GM18502 (cell line): ENCODE results near the gene ZBTB7C.

Experiments used
- ATAC-seq: cut with Tn5 transposase; IDR thresholded peaks from one replicate; pipeline ENCODE4 v1.9.1; 2021; ENCODE audit warnings: mild to moderate bottlenecking; ENCODE audit not compliant: unreplicated experiment, poor library complexity

The ZBTB7C gene

DNA sequence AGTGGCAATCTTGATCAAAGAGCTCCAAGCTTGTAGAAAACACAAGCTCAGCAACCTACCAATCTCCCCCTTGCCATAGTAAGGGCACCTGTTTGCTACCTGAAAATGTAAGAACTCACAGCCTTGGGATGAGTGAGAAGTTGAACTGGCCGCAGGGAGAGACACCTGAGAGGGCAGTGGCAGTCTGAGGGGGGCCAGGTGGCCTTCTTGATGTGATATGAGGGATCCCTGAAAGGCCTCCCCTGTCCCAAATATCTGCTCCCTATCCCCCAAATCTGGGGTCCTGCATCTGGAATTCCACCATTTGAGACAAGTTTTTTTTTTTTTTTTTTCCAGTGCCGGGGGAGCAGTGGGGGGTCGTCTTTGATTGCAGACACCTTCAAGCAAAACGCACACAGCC is 248.6 kb downstream of the ZBTB7C start:
- no peak for ATAC-seq

- no peak for ATAC-seq
These were observed 249.4 kb downstream of the ZBTB7C start for GRCh38 chr18:48159816-48160215.

DNA sequence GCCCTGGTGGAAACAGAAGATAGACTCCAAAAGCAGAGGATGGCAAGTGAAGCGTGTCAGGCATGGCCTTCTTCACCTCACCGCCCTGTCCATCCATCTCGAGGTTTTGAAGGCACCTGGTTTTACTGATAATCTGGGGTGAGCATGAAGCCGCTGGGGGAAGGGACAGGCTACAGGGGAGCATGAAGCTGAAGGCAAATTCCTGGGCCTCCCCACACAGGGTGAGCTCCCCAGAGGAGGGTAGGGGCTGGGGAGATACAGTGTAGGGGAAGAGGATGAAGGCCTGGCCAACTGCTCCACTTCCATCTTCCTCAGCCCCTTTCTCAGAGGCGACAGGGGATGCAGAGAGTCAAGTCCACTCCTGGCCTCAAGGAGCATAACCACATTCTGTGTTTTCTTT is 250.5 kb downstream of the ZBTB7C start:
- ATAC-seq = no peak

GRCh38 chr18:48157956-48158355 is 251.2 kb downstream of the ZBTB7C start:
- no peak for ATAC-seq

DNA sequence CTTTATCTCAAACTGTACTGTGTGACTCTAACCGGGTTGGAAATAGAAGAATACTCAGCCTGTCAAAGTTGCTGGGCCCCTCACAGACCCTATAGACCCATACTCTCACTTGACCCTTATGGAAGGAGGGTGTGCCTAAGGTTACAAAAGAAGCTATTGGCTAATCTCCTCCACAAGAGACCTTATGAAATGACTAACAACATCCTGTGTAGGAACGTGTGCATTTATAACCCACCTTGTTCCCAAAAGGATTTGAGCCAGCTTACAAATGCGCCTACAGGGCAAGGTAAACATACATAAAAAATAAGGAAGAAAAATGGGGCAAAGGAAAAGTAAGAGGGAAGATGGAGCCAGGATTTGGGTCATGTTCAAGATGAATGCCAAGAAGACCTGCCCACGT is 253.3 kb downstream of the ZBTB7C start:
- ATAC-seq = no peak

DNA sequence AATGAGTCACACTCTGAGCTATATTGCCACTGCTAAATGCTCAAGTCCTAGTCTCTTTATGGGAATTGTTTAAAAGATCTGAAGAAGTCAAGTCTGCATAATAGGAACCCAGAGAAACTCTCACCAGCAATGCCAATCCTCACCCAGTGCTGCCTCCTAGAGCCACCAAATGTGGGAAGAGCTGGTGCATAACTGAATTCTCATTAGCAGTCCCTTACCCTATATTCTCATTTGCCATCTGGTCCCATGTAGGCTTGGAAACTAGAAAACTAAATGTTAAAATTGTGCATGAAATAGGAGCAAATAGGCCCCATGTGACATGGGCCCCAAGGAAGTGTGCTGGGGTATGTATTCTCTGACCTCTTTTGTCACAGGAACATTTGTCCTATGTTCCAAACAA is 254.4 kb downstream of the ZBTB7C start:
- no peak for ATAC-seq

GRCh38 chr18:48153613-48154481 is 255.3 kb downstream of the ZBTB7C start:
- ATAC-seq = no peak

DNA sequence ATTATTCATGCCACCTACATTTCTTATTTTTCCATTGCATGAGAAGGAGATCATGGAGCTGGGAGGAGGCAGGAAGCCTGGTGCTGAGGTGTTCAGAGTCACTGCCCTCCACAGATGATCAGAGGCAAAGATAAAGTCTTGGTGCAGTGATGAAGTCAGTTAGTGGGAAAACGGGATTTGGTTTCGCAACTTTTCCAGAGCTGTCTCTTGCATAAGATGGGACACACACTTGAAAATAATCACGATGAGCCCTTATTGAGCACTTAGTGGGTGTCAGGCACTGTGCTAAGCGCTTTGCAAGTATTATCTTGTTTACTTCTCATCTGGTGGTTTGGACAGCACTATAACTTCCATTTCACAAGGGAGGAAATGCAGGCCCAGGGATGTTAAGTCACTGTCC is 256.6 kb downstream of the ZBTB7C start:
- no peak for ATAC-seq

DNA sequence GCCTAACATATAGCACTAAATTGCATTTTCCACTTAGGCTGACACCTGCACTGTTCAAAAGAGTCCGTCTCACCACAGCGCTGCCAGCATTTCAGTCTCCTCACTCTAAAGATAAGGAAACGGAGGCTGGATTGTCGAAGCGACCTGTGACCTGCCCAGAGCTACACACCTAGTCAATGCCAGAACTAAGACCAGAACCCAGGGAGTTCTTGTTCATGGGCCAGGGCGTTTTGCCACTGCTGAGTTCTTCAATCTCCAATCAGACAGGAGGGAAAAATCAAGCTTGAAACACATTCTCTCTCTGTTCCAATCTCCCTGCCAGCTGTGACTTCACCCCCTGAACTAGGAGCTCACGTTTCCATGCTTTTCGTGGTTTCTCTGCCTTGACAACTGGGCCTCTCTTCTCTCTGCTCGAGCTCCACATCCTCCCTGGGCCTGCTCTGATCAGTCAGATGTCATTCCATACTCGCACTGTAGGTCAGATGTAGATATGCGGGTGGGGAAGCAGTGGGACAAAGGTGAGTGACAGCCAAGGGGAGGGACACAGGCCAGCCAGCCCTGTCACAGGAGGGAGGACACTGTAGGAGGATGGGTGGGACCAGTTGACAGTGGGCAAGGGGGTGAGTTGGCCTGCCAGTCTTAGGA is 257.6 kb downstream of the ZBTB7C start:
- no peak for ATAC-seq

DNA sequence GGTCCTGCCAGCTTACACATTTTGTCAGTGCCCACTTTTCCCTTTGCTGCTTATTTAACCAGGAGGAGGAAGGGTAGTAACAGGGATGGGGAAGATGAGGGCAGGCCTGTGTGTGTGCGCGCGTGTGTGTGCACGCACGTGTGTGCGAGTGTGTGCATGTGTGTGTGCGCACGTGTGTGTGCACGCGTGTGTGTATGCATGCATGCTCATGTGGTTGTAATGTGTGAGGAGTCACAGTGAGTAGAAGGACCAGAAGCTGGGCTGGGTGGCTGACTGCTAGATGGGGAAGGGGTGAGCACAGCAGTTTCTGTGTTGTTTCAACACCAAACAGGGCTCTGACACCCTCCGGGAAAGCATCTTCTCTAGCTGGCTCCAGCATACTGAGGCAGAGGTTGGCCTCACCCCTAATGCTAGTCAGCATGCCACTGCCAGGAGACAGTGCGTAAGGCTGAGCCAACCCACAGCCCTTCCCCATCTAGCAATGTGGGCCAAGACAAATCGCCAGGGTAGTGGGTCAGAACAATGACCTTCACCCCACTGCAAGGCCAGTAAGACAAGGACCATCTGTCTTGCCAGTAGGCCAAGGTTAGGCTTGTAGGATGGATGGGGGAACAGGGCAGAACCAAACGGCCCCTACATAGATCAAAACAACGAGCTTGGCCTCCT is 260.0 kb downstream of the ZBTB7C start:
- ATAC-seq = no peak

- no peak for ATAC-seq
These were observed 266.2 kb downstream of the ZBTB7C start for GRCh38 chr18:48142994-48143393.

GRCh38 chr18:48142353-48142752 is 266.8 kb downstream of the ZBTB7C start:
- no peak for ATAC-seq

DNA sequence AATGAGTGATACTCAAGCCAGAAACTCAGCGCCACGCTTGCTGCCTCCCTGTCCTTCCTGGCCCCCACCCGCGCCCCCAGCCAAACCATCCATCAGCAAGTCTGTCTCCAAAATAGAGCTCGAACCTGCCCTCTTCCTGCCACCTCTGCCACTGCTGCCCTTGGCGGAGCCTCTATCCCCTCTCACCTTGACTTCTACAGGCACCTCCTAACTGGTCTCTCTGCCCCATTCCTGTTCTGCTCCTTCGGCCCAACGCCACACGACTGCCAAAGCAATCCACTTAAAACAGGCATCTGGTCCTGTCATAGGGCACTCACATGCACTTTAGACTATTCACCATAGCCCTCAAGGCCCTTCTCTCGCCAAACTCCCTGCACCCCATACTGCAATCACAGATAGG is 268.5 kb downstream of the ZBTB7C start:
- ATAC-seq = no peak

DNA sequence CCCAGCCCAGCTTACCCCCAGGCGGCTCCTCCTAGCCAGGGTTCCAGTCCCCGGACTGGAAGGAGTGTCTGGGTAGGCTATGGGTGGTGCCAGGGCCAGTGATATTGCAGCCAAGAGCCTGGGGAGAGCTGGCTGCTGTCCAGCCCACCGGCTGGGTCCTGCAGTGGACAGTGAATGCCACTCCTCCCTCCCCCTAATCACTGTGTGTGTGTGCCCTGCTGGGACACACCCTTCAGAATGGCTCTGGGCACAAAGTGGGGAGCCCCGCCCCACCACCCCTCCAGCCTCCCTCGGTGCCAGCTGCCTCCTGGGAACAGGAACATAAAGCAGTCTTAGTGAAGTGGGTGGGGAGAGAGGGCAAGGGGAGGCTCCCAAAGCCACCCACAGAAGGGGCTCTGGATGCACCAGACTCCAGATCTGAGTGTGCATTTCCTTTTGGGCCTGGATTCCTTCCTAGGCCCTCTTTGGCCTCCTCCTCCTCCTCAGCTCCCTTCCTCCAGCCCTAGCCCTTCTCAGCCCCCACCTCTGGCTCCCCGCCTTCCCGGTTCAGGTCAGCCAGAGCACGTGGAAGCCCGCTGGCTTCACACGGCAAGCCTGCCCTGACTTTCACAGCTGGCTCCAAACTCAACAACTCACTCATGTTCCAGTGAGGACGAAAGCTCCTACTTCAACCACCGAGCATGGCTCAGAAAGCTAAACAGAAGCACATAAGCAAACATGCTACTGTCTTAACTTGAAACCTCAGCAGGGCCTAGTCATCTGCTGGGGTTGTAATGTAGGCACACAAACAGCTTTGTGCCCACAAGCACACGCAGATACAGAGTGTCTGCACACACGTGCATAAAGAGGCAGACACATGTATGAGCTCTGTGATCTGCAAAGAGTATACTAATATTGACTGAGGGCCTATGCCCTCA is 269.5 kb downstream of the ZBTB7C start:
- no peak for ATAC-seq

- no peak for ATAC-seq
These were observed 270.3 kb downstream of the ZBTB7C start for GRCh38 chr18:48138660-48139430.

GRCh38 chr18:48138210-48138609 is 271.0 kb downstream of the ZBTB7C start:
- no peak for ATAC-seq

- ATAC-seq = no peak
These were observed 271.7 kb downstream of the ZBTB7C start for GRCh38 chr18:48137374-48138081.

DNA sequence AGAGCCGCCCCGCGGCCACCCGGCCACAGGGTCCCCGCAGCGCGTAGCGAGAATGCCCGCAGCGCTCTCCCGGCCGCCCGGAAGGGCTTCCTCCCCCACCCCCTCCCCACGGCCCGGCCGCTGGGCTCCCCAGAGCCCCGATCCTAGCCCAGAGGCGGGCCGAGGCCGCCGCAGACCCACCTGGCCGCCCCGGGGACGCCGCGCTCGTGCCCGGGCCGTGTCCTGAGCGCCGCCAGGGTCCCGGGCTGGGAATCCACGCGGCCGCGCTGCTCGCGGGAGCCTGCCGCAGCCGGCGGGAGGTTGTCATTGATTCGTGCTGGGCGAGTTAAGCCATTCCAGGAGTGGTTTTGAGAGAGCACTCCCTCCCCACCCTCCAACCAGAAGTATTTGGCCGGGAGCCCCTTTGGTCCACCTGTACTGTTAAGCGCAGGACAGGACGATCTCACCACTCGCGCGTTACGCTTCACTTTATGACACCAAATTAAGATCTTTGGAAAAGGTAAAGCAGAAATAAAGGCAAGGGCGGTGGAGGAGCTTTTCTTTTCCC is 272.3 kb downstream of the ZBTB7C start:
- no peak for ATAC-seq
